ENCODE data around the gene ZBTB16.

DNA sequence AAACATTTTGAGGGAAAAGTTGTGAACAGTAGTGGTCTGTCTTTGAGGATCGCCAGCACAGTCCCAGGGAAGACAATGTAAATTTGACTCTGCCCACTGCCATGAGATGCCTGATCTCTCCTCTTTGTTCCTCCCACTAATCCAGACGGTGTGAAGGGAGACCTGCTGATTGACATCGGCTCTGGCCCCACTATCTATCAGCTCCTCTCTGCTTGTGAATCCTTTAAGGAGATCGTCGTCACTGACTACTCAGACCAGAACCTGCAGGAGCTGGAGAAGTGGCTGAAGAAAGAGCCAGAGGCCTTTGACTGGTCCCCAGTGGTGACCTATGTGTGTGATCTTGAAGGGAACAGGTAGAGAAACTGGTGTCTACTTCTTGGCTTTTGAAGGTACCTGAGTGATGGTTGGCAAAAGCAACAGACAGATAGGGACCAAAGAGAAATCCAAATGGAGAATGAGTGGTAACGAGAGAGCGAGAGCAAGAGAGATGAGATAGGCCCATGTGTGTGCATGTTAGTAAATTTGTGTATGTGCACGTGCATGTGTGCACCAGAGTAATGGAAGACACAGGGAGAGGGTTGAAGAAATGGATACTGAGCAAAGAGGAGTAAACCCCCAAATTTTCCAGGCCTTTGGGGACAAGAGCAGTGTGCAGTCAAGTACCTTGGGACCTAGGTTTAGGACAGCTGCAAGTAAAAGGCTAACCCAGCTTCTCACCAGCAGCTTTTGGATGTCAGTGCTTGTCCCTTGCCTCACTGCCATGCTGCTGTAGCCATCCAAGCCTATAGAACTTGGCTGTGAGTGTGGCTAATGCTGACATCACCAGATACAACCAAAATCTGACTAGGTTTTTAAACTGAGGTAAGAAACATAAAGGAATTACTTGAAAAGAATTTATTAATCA lies 238.5 kb downstream of the ZBTB16 start:
- TF ChIP-seq POLR2AphosphoS5 (IDR thresholded peaks at IDR 0.05; ENCODE audit: borderline replicate concordance, low read depth, low read length) (no peak), EZH2 (IDR thresholded peaks at IDR 0.05) (no peak), FOXP2 (optimal IDR thresholded peaks at IDR 0.05; ENCODE audit: control extremely low read depth, extremely low read length, insufficient read depth) (no peak)
